ENCODE measurements around the gene ADAM19.

- TF ChIP-seq POLR2A (IDR thresholded peaks at IDR 0.05), result no peak
- TF ChIP-seq, protein P1, sequence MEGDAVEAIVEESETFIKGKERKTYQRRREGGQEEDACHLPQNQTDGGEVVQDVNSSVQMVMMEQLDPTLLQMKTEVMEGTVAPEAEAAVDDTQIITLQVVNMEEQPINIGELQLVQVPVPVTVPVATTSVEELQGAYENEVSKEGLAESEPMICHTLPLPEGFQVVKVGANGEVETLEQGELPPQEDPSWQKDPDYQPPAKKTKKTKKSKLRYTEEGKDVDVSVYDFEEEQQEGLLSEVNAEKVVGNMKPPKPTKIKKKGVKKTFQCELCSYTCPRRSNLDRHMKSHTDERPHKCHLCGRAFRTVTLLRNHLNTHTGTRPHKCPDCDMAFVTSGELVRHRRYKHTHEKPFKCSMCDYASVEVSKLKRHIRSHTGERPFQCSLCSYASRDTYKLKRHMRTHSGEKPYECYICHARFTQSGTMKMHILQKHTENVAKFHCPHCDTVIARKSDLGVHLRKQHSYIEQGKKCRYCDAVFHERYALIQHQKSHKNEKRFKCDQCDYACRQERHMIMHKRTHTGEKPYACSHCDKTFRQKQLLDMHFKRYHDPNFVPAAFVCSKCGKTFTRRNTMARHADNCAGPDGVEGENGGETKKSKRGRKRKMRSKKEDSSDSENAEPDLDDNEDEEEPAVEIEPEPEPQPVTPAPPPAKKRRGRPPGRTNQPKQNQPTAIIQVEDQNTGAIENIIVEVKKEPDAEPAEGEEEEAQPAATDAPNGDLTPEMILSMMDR (IDR thresholded peaks at IDR 0.05), result no peak
Measured at GRCh38 chr5:157477814-157478494, 97.6 kb downstream of the ADAM19 start.

All from body of pancreas (tissue), 4 donors.